GM15510 (cell line): Measurements from ENCODE around the gene ARID3A.

Source experiments
- POLR2A ChIP-seq: IDR thresholded peaks from 3 replicates; pipeline ENCODE4 v1.6.1; 2011; ENCODE audit warnings: borderline replicate concordance; ENCODE audit not compliant: insufficient read length; ENCODE audit errors: extremely low read depth

The ARID3A gene

GRCh38 chr19:954672-955494, 29.0 kb downstream of the ARID3A start:
- peak; percentile 49 for TF ChIP-seq POLR2A

DNA sequence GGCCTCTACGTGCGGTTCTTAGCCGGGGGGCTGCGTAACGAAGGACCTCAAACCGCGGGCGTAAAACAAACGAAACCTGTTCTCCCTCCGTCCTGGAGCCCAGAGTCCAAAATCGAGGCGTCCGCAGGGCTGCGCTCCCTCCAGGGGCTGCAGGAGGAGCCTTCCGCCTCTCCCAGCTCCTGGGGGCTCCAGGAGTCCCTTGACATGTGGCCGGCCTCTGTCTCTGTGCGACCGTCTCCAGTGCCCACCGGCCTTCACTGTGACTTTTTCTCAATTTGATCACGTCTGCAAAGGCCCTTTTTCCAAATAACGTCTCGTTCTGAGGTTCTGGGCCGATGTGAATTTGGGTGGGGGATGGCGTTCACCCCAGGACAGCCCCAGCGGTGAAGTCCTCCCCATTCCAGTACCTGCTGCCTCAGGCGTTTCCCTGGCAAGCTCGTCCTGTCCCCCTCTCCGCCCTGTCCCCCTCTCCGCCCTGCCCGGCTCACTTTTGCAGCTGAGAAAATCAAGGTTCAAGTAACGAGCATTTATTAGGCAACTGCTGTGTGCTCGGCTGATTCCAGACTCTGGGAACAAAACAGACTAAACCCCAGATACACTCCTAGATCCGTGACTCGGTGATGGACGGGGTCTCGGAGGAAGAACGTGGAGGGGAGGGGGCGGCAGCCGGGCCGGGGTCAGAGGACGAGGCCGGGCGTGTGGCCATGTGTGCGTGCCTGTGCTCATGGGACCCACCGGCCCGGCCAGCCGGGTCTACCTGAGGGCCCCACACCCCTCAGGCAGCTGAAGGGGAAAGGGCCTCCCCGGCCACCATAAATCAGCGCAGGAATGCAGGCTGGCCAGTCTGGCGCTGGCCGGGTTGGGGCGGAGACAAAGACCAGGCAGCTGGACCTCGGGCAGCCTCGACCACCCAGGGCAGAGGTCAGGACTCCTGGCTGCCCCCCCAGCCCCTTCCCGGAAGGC, 30.2 kb downstream of the ARID3A start:
- TF ChIP-seq POLR2A = no peak

DNA sequence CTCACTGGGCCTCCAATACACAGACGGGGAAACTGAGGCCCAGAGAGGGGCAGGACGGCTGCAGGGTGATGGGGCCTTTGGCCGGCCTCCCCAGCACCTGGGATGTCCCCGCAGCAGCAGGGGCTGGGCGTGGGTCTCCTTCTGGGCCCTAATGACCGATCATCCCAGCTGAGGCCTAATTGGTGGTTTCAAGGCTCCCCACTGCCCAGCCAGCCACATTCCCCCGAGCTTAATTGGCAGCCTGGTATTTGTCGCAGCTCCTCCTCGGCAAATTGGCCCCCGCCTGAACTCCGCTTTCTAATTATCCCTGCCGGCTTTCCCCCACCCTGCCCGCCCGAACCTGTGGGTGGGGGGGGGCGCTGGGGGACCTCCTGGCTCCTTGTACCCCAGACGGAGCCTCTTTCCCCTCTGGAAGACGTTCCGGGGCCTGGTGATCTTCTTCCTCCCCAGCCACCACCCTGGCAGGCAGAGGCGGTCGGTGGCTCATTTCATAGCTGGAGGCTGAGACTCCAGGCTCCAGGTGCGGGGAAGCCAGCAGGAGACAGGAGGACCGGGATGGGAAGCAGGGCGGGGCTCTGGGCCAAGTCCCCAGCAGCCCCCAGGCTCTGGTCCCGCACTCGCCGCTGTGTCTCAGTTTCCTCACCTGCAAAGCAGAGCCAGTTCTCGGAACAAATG, 31.1 kb downstream of the ARID3A start:
- no peak for TF ChIP-seq POLR2A

DNA sequence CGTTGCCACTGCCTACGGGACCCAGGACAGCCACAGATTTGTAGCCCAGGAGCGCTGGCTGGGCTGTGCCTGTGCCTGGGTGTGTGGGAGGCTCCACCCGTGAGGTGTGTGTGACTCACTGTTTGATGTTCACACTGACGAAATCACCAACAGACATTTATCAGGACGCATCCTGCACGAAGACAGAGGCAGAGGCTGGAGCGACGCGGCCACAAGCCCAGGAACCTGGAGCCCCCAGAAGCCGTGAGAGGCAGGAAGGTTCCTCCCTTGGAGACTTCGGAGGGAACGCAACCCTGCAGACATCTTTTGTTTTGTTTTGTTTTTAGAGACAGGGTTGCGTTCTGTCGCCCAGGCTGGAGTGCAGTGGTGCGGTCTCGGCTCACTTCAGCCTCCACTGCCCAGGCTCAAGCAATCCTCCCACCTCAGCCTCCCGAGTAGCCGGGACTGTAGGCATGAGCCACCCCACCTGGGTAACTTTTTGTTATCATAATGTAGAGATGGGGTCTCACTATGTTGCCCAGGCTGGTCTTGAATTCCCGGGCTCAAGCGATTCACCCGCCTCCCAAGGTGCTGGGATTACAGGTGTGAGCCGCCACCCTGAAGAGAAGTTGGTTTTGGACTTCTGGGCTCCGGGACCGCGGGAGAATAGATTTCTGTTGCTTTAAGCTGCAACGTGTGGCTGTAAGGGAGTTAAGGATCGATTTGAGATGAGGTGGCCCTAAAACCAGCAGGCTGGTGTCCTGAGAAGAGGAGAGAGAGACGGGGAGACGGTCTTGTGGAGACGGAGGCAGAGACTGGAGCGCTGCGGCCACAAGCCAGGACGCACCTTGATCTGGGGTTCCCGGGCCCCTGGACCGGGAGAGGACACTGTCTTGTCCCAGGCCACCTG, 33.4 kb downstream of the ARID3A start:
- TF ChIP-seq POLR2A = no peak

- TF ChIP-seq POLR2A = no peak
Observed at GRCh38 chr19:960020-960419, 34.2 kb downstream of the ARID3A start.

GRCh38 chr19:960601-960938, 34.7 kb downstream of the ARID3A start:
- TF ChIP-seq POLR2A = no peak

GRCh38 chr19:961866-962620, 36.2 kb downstream of the ARID3A start:
- TF ChIP-seq POLR2A = no peak

DNA sequence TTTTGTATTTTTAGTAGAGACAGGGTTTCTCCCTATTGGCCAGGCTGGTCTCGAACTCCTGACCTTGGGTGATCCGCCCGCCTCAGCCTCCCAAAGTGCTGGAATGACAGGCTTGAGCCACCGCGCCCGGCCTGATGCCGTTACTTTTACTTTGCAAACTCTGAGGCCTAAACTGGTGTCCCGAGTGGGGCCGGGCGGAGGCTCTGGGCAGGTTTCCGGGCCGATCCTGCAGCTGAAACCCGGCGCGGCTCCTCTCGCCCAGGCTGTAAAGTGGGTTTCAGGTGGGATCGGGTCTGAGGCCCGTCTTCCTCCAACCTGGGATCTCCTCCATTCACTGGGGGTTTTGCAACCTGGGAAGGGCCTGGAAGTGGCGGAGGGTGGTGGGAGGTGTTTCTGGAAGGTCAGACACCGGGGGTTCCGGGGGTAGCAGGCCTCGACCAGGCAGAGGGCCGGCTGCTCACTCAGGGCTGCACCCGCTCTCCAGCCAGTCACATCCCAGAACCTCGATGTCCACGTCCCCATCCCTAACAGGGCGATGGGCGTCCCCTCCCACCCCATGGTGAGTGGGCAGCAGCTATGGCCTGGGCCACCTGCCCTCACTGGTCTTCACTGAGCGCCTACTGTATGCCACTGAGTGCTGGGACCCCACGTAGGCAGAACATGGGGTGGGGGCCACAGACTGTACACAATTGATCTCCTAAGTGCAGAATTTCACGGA, 37.0 kb downstream of the ARID3A start:
- TF ChIP-seq POLR2A = no peak

DNA sequence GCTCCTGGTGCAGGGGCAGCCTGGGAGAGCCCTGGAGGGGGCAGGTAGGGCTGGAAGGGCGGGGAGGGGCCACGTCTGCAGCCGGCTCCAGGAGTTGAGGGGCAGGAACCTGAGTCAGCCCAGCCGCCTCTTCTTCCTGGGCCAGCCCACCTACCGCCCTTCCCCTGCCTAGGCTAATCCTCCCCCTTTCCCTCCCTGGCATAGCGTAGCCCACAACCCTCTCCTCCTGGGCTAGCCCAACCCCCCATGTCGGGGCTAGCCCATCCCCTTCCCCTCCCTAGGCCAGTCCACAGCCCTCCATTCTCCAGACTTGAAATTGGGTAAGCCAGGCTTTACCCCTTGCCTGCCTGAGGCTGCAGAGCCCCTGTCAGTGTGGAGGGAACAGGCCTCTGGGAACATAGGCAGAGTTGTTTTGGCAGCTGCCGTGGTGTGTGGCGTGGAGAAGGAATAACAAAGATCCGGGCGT, 37.7 kb downstream of the ARID3A start:
- TF ChIP-seq POLR2A = no peak

DNA sequence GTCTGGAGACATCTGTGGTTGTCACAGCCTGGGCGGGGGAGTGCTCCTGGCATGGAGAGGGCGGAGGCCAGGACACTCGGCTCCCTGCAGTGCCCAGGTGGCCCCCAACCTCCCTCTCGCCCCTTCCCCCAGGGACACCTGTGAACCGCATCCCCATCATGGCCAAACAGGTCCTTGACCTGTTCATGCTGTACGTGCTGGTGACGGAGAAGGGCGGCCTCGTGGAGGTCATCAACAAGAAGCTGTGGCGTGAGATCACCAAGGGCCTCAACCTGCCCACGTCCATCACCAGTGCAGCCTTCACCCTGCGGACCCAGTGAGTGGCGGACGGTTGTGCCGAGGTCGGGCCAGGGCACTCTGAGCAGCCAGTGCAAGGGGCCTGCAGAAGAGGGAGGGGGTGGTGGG, 38.3 kb downstream of the ARID3A start:
- no peak for TF ChIP-seq POLR2A

DNA sequence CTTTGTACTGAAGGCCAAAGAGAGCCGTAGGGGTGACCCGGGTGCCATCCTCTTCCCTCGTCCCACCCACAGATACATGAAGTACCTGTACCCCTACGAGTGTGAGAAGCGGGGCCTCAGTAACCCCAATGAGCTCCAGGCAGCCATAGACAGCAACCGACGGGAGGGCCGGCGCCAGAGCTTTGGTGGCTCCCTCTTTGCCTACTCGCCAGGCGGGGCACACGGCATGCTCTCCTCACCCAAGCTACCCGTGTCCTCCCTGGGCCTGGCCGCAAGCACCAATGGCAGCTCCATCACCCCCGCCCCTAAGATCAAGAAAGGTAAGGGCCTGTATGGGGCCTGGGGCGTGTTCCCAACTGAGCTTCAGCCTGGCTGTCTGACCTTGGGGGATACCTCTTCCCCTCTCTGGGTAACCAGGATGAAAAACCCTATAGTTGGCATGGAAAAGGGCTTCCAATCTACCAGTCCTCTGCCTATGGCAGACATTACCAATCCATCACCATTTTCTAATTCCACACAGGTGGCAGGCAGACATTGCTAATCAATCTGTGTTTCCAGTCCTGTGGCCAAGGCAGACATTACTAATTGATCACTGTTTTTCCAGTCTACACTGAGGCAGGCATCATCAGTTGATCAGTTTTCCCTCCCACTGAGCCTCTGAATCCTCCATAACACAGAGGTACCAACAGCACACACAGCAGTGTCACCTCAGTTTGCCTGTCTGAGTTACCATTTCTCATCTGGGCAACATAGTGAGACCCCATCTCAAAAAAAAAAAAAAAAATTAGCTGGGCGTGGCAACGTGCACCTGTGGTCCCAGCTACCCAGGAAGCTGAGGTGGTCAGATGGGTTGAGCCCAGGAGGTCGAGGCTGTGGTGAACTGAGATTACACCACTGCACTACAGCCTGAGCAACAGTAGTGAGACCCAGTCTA, 39.2 kb downstream of the ARID3A start:
- TF ChIP-seq POLR2A = no peak
